Tibial artery (tissue), 4 donors: Measurements from ENCODE around the gene ZFPM1.

Experiments
- DNase-seq, 2 donors: peaks; one replicate each; pipeline ENCODE4 v3.0.0-alpha.2; 2019
- H3K27ac ChIP-seq, 2 donors: fragments of 200-600 bp; sonication (generic) in 1 of 2; 1 replicate in 1 of 2; 2 replicates in 1 of 2; pipeline ENCODE4 v1.5.1; 2018 to 2019; ENCODE audit warnings: mild to moderate bottlenecking in 1 of 2
- H3K27me3 ChIP-seq, 2 donors: fragments of 200-600 bp; sonication (generic) in 1 of 2; one replicate each; pipeline versions ENCODE4 v1.5.1 to v1.6.0; 2016 to 2019
- H3K36me3 ChIP-seq, 3 donors: fragments of 200-600 bp; sonication (generic) in 2 of 3; one replicate each; pipeline ENCODE4 v1.5.1; 2016 to 2019; ENCODE audit warnings: mild to moderate bottlenecking in 2 of 3
- H3K4me1 ChIP-seq, 4 donors: fragments of 200-600 bp; sonication (generic) in 2 of 4; 1 replicate in 3 of 4; 2 replicates in 1 of 4; pipeline ENCODE4 v1.5.1; 2016 to 2019
- H3K4me3 ChIP-seq, 2 donors: fragments of 200-600 bp; sonication (generic) in 1 of 2; 1 replicate in 1 of 2; 2 replicates in 1 of 2; pipeline ENCODE4 v1.5.1; 2018 to 2019; ENCODE audit warnings: mild to moderate bottlenecking in 2 of 2
- H3K9me3 ChIP-seq, 3 donors: fragments of 200-600 bp; sonication (generic) in 1 of 3; one replicate each; pipeline ENCODE4 v1.5.1; 2016 to 2019
- intact Hi-C: fragments of 100-400 bp; cut with DNase I; formaldehyde crosslinking; loops from one replicate; pipeline ENCODE4 v1.15.0; 2023; ENCODE audit warnings: low total_unique reads
- TF ChIP-seq, protein P1 (sequence below), 2 experiments: fragments of 200-600 bp in 1 of 2; fragments of 450-650 bp in 1 of 2; IDR thresholded peaks; one replicate each; pipeline ENCODE4 v1.5.1; 2017 to 2019; ENCODE audit warnings: antibody characterized with exemption in 2 of 2, mild to moderate bottlenecking in 1 of 2, moderate library complexity in 1 of 2

ZFPM1 gene

GRCh38 chr16:88535191-88535856 is 82.2 kb downstream of the ZFPM1 start:
- no peak for DNase-seq
- Histone ChIP-seq H3K4me1 (peaks cover 5 to 34% (median 25%) of the 10 kb centered on the region in 4 donors), H3K27ac (peak overlapping the region in 1 of 2 donors; percentile 41), H3K27me3 (peaks cover 0 to 34% of the 10 kb centered on the region in 2 donors), H3K4me3 (peak overlapping the region; percentile 66 to 87), H3K9me3 (no peaks in the 10 kb centered on the region), H3K36me3 (peaks cover 0 to under 1% (median 0%) of the 10 kb centered on the region in 3 donors)
- intact Hi-C loops = no loop called here
- TF ChIP-seq, protein P1, sequence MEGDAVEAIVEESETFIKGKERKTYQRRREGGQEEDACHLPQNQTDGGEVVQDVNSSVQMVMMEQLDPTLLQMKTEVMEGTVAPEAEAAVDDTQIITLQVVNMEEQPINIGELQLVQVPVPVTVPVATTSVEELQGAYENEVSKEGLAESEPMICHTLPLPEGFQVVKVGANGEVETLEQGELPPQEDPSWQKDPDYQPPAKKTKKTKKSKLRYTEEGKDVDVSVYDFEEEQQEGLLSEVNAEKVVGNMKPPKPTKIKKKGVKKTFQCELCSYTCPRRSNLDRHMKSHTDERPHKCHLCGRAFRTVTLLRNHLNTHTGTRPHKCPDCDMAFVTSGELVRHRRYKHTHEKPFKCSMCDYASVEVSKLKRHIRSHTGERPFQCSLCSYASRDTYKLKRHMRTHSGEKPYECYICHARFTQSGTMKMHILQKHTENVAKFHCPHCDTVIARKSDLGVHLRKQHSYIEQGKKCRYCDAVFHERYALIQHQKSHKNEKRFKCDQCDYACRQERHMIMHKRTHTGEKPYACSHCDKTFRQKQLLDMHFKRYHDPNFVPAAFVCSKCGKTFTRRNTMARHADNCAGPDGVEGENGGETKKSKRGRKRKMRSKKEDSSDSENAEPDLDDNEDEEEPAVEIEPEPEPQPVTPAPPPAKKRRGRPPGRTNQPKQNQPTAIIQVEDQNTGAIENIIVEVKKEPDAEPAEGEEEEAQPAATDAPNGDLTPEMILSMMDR (IDR thresholded peaks at IDR 0.05) = no peak

DNA sequence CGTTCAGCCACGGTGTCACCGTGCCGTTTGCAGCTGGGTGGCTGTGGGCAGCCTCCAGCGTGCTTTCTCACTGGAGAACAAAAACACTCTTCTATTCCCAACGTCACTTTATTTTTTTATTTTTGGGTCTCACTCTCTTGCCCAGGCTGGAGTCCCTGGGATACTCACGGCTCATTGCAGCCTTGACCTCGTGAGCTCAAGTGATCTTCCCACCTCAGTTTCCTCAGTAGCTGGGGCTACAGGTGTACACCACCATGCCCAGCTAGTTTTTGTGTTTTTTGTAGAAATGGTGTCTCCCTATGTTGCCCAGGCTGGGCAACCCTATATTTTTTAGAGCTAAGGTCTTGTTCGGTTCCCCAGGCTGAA is 82.8 kb downstream of the ZFPM1 start:
- Histone ChIP-seq H3K27me3 (peaks cover 0 to 39% of the 10 kb centered on the region in 2 donors), H3K4me3 (no peak overlapping the region), H3K4me1 (peaks cover 5 to 34% (median 25%) of the 10 kb centered on the region in 4 donors), H3K9me3 (no peaks in the 10 kb centered on the region), H3K36me3 (no peaks in the 10 kb centered on the region), H3K27ac (no peak overlapping the region)
- no peak for DNase-seq
- TF ChIP-seq, protein P1 (IDR thresholded peaks at IDR 0.05) = no peak
- intact Hi-C loops = no loop called here

DNA sequence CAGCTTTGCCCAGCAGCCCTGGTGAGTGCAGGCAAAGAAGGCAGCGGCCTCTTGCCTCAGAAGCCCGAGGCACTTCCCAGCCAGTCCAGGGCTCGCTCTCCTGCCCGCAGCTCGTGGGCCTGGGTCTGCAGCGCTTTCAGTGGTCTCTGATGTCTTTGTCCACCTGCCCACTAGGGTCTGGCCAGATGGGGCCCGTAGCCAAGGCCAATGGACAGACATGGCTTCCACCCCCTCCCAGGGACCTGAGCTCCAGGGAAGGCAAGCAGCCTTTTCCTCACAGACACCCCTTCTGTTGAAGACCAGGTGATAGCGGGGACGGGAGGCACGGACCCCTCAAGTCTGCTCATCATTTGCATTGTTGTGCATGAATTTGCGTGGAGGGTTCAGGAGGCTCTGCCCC is 83.4 kb downstream of the ZFPM1 start:
- no peak overlapping the region for H3K4me3 ChIP-seq
- no peak overlapping the region for H3K27ac ChIP-seq
- no peaks in the 10 kb centered on the region for H3K36me3 ChIP-seq
- H3K27me3 ChIP-seq = peaks cover 0 to 43% of the 10 kb centered on the region in 2 donors
- peaks cover 5 to 30% (median 25%) of the 10 kb centered on the region in 4 donors for H3K4me1 ChIP-seq
- TF ChIP-seq, protein P1 (IDR thresholded peaks at IDR 0.05) = no peak
- no peaks in the 10 kb centered on the region for H3K9me3 ChIP-seq
- intact Hi-C loops = no loop called here
- no peak for DNase-seq

DNA sequence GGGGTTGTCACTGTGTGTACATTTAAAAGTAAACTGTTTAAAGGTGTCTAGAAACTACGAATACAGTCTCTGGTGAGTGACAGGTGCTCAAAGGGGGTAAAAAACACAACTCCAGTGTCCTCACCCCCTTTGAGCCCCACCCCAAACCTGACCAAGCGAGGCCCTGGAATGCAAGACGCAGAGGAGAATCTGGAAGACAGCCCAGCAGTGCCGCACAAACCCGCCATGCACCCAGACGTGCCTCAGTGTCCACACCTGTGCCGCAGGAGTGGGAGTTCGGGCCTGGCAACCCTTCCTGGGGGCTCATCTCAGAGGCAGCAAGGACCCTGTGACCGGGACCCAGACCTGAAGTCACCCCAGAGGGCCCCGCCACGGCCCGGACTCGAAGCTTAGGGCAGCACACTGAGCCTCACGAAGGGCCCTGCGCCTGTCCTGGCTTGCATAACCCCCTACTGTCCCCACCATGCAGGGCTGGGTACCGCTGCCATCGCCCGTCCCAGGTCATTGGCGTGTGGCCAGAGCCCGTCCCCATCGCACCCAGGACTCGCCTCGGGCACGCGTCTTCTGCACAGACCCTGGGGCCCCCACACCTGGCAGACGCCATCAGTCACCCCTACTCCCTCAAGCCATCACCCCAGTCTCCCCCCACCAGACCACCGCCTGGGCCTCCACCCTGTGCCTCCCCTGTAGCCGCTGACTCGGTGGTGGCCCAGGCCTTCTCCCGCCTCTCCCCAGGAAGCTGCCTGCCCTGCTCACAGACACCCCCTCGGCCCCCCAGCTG is 84.1 kb downstream of the ZFPM1 start:
- Histone ChIP-seq H3K4me1 (peaks cover 5 to 25% (median 24%) of the 10 kb centered on the region in 4 donors), H3K4me3 (no peak overlapping the region), H3K27ac (no peak overlapping the region), H3K27me3 (peaks cover 0 to 43% of the 10 kb centered on the region in 2 donors), H3K36me3 (no peaks in the 10 kb centered on the region), H3K9me3 (peaks cover 0 to under 1% (median under 1%) of the 10 kb centered on the region in 3 donors)
- intact Hi-C loops = no loop called here
- DNase-seq = no peak
- TF ChIP-seq, protein P1 (IDR thresholded peaks at IDR 0.05) = no peak

DNA sequence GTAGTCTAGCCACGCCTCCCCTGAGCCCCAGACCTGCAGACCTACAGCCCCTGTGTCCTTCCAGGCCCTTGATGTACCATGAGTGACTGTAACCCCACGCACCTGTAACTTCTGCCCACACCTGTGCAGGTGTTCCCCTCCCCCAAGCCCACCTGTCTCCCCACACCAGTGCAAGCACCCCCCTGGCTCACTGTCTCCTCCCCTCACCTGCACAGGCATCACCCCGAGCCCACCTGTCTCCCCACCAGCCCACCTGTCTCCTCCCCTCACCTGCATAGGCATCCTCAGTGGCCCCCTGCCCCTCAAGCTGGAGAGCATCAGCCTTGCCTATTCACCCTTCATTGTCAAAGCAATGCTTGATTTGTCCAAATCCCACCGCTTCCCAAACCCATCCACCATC is 84.8 kb downstream of the ZFPM1 start:
- DNase-seq = no peak
- no peak overlapping the region for H3K27ac ChIP-seq
- peaks cover 0 to 43% of the 10 kb centered on the region in 2 donors for H3K27me3 ChIP-seq
- H3K36me3 ChIP-seq = no peaks in the 10 kb centered on the region
- peaks cover 1 to 7% (median 5%) of the 10 kb centered on the region in 3 donors for H3K9me3 ChIP-seq
- intact Hi-C loops = no loop called here
- no peak overlapping the region for H3K4me3 ChIP-seq
- TF ChIP-seq, protein P1 (IDR thresholded peaks at IDR 0.05) = no peak
- peaks cover 5 to 18% (median 17%) of the 10 kb centered on the region in 4 donors for H3K4me1 ChIP-seq
